Caco-2 (cell line): ENCODE data around the gene PRXL2B. TPM values are rescaled to one million over a fixed set of nuclear protein-coding genes. Genes with fewer than 3 reads are reported as not detected.
"Not testable (repeated sequence)": the region's sequence is repeated elsewhere in the genome, so short reads cannot be mapped to it uniquely, and the experiment has no call there.

Experiments
- BruUV-seq: library from RNA; stranded (reverse); fragments of 400-500 nt; replicated peaks from 2 replicates; lab custom pipeline; 2021; lab: Mats Ljungman, UMichigan
- CTCF ChIA-PET: fragments of 300-600 bp; sonication (Branson Sonifier 250); formaldehyde crosslinking; loops from one replicate; lab custom pipeline; 2022; ENCODE audit warnings: antibody characterized with exemption; lab: Charles Lee
- POLR2A ChIA-PET: fragments of 300-600 bp; sonication (Branson Sonifier 250); formaldehyde crosslinking; loops from one replicate; lab custom pipeline; 2022; ENCODE audit warnings: antibody characterized with exemption; lab: Charles Lee
- DNase-seq, 2 experiments: peaks; one replicate each; pipeline versions ENCODE4 v3.0.0 to v3.0.0-alpha.2; 2020 to 2022
- H3K27me3 ChIP-seq: replicated peaks from 2 replicates; pipeline ENCODE4 v1.6.0; 2011; ENCODE audit warnings: low read length; ENCODE audit not compliant: control insufficient read depth, insufficient read depth
- H3K36me3 ChIP-seq: 2 replicates; pipeline ENCODE4 v1.5.1; 2011; ENCODE audit warnings: low read length; ENCODE audit not compliant: control insufficient read depth, insufficient read depth
- H3K4me1 ChIP-seq: fragments of 250-450 bp; sonication (Bioruptor Pico); 2 replicates; pipeline ENCODE4 v1.5.1; 2020; ENCODE audit warnings: mild to moderate bottlenecking
- H3K4me3 ChIP-seq: 2 replicates; pipeline ENCODE4 v1.5.1; 2011; ENCODE audit warnings: low read depth, mild to moderate bottlenecking, control low read depth, low read length
- H3K9me3 ChIP-seq: fragments of 250-450 bp; sonication (Bioruptor Pico); 2 replicates; pipeline ENCODE4 v1.5.1; 2020; ENCODE audit warnings: mild to moderate bottlenecking, moderate library complexity
- H3K27ac Mint-ChIP-seq: one replicate; pipeline ENCODE4 v1.8.0; 2022; ENCODE audit warnings: mixed read lengths; ENCODE audit not compliant: unreplicated experiment
- H3K27me3 Mint-ChIP-seq: one replicate; pipeline ENCODE4 v1.8.0; 2022; ENCODE audit warnings: mixed read lengths; ENCODE audit not compliant: insufficient read depth, unreplicated experiment
- H3K36me3 Mint-ChIP-seq: one replicate; pipeline ENCODE4 v1.8.0; 2022; ENCODE audit warnings: mild to moderate bottlenecking, mixed read lengths; ENCODE audit not compliant: insufficient read depth, unreplicated experiment
- H3K4me1 Mint-ChIP-seq: one replicate; pipeline ENCODE4 v1.8.0; 2022; ENCODE audit warnings: low read depth, mixed read lengths; ENCODE audit not compliant: unreplicated experiment
- H3K4me3 Mint-ChIP-seq: one replicate; pipeline ENCODE4 v1.8.0; 2022; ENCODE audit warnings: mild to moderate bottlenecking, moderate library complexity, mixed read lengths; ENCODE audit not compliant: unreplicated experiment
- H3K9me3 Mint-ChIP-seq: one replicate; pipeline ENCODE4 v1.8.0; 2022; ENCODE audit warnings: mixed read lengths; ENCODE audit not compliant: unreplicated experiment
- intact Hi-C: fragments of 100-400 bp; cut with micrococcal nuclease; formaldehyde crosslinking; loops from one replicate; pipeline ENCODE4 v1.10.0; 2022; ENCODE audit not compliant: unreplicated experiment
- total RNA-seq: library from RNA; stranded (reverse); gene quantifications from 2 replicates; pipeline ENCODE4 v1.2.3, GENCODE V29; 2022
- TF ChIP-seq, protein P1 (sequence below), 2 experiments: fragments of 200-600 bp in 1 of 2; IDR thresholded peaks; 1 replicate in 1 of 2; 2 replicates in 1 of 2; pipeline versions ENCODE4 v1.5.1 to v1.8.0; 2011 to 2022; ENCODE audit warnings: antibody characterized with exemption in 1 of 2, control low read depth in 1 of 2, inconsistent platforms in 1 of 2, low read depth in 1 of 2, low read length in 1 of 2, mild to moderate bottlenecking in 1 of 2, moderate library complexity in 1 of 2; ENCODE audit not compliant: insufficient read depth in 1 of 2, severe bottlenecking in 1 of 2, unreplicated experiment in 1 of 2

PRXL2B gene
- total RNA-seq, 1 experiment from 2014 or later = 16.2 TPM

DNA sequence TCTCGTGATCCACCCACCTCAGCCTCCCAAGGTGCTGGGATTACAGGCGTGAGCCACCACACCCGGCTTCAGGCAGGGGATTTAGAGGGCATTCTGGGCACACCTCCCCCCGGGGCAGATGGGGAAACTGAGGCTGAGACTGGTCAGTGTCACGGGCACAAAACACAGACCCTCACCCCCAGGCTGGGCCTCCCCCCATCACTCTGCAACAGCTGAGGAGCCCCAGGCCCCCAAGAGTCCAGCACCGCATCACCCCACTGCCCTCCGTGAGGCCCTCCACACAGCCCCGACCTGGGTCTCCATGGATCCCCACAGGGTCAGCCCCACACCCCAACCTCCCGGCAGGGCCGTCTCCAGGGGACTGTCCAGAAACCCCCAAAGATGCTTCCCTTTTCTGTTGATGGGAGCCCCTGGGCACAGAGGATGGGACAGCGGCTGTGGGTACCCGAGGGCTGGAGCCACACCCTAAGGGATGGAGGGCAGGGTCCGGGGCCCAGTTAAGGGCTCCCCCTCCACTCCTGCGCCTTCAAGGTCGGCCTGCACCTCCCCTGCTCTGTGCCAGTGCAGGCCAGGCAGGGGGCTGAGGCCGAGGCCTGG lies 19.4 kb upstream of the PRXL2B start:
- H3K27me3 Mint-ChIP-seq = no peaks in the 10 kb centered on the region
- Histone ChIP-seq H3K9me3 (no peaks in the 10 kb centered on the region), H3K27me3 (no peaks in the 10 kb centered on the region), H3K36me3 (no peaks in the 10 kb centered on the region), H3K4me3 (no peak overlapping the region), H3K4me1 (no peaks in the 10 kb centered on the region)
- ChIA-PET POLR2A (no interaction called here), CTCF (no interaction called here)
- no peaks in the 10 kb centered on the region for H3K9me3 Mint-ChIP-seq
- intact Hi-C loops = no loop called here
- TF ChIP-seq, protein P1, sequence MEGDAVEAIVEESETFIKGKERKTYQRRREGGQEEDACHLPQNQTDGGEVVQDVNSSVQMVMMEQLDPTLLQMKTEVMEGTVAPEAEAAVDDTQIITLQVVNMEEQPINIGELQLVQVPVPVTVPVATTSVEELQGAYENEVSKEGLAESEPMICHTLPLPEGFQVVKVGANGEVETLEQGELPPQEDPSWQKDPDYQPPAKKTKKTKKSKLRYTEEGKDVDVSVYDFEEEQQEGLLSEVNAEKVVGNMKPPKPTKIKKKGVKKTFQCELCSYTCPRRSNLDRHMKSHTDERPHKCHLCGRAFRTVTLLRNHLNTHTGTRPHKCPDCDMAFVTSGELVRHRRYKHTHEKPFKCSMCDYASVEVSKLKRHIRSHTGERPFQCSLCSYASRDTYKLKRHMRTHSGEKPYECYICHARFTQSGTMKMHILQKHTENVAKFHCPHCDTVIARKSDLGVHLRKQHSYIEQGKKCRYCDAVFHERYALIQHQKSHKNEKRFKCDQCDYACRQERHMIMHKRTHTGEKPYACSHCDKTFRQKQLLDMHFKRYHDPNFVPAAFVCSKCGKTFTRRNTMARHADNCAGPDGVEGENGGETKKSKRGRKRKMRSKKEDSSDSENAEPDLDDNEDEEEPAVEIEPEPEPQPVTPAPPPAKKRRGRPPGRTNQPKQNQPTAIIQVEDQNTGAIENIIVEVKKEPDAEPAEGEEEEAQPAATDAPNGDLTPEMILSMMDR (IDR thresholded peaks at IDR 0.05; ENCODE audit: insufficient read depth in 1 of 2, low read depth in 1 of 2, low read length in 1 of 2, severe bottlenecking in 1 of 2, unreplicated experiment in 1 of 2) = no peak
- no TSS peak for BruUV-seq
- no peak overlapping the region for H3K27ac Mint-ChIP-seq
- DNase-seq = no peak
- H3K36me3 Mint-ChIP-seq = no peaks in the 10 kb centered on the region
- H3K4me1 Mint-ChIP-seq = no peaks in the 10 kb centered on the region
- H3K4me3 Mint-ChIP-seq = no peak overlapping the region

DNA sequence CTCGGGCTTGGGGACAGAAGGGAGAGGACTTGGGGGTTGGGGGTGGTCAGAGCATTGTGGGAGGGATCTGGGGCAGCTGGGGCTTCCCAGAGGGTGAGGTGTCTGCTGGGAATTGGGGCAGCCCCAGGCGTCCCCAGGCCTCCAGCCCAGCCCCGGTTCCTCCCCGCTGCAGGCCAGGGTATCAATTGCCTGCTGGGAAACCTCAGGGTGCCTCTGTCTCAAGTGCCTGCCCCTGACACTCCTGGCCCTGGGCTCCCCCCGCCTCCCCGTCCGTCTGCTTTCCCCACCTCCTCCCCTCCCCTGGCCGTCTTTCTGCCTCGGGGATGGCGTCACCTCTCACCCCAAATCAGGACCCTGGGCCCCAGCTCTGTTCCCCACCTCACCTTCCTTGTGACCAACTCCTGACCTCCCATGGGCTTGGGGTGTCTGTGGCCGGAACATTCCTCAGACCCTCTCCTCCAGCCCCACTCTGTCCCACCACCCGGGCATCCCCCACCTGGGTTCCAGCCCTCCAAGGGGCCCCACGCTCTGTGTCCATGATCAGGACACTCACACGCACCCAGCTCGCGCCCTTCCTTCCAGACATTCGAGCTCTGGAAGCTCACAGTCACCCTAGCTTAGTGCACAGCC lies 18.3 kb upstream of the PRXL2B start:
- intact Hi-C loops, H3K9me3 ChIP-seq, H3K4me3 Mint-ChIP-seq, BruUV-seq, H3K36me3 Mint-ChIP-seq, H3K27ac Mint-ChIP-seq, H3K36me3 ChIP-seq, H3K27me3 ChIP-seq, H3K9me3 Mint-ChIP-seq, H3K4me1 ChIP-seq, H3K4me3 ChIP-seq, H3K27me3 Mint-ChIP-seq, H3K4me1 Mint-ChIP-seq, POLR2A ChIA-PET, CTCF ChIA-PET, DNase-seq: not testable (repeated sequence)

GRCh38 chr1:2569060-2569459 lies 17.5 kb upstream of the PRXL2B start:
- Mint-ChIP-seq H3K36me3 (peaks cover 6% of the 10 kb centered on the region), H3K9me3 (peaks cover 16% of the 10 kb centered on the region), H3K4me1 (no peaks in the 10 kb centered on the region), H3K27ac (no peak overlapping the region), H3K27me3 (no peaks in the 10 kb centered on the region), H3K4me3 (no peak overlapping the region)
- DNase-seq = no peak
- ChIA-PET POLR2A (no interaction called here), CTCF (no interaction called here)
- Histone ChIP-seq H3K9me3 (no peaks in the 10 kb centered on the region), H3K4me3 (no peak overlapping the region), H3K4me1 (no peaks in the 10 kb centered on the region), H3K27me3 (no peaks in the 10 kb centered on the region), H3K36me3 (no peaks in the 10 kb centered on the region)
- TF ChIP-seq, protein P1 (IDR thresholded peaks at IDR 0.05; ENCODE audit: insufficient read depth in 1 of 2, low read depth in 1 of 2, low read length in 1 of 2, severe bottlenecking in 1 of 2, unreplicated experiment in 1 of 2) = no peak
- intact Hi-C loops = no loop called here
- BruUV-seq = no TSS peak

- DNase-seq, H3K4me1 Mint-ChIP-seq, CTCF ChIA-PET, H3K27ac Mint-ChIP-seq, intact Hi-C loops, H3K27me3 ChIP-seq, H3K36me3 Mint-ChIP-seq, H3K36me3 ChIP-seq, H3K4me3 ChIP-seq, BruUV-seq, H3K4me3 Mint-ChIP-seq, H3K4me1 ChIP-seq, POLR2A ChIA-PET, H3K27me3 Mint-ChIP-seq, H3K9me3 ChIP-seq: not testable (repeated sequence)
- peaks cover 16% of the 10 kb centered on the region for H3K9me3 Mint-ChIP-seq
Observed at GRCh38 chr1:2569703-2570102, 16.9 kb upstream of the PRXL2B start.
